GM23338 (cell line): Measurements from ENCODE around the gene CST11.

Source experiments
- CTCF ChIP-seq, 2 experiments: fragments of 200-600 bp in 1 of 2; sonication (generic) in 1 of 2; conservative IDR thresholded peaks; 2 replicates each; pipeline versions ENCODE4 v1.5.1 to v1.6.1; 2016 to 2017; ENCODE audit warnings: antibody characterized with exemption in 2 of 2, low read depth in 2 of 2, mild to moderate bottlenecking in 2 of 2, moderate library complexity in 1 of 2
- EZH2 ChIP-seq: fragments of 200-600 bp; sonication (generic); IDR thresholded peaks from one replicate; pipeline ENCODE4 v1.8.0; 2017; ENCODE audit warnings: antibody characterized with exemption, mild to moderate bottlenecking, low read depth; ENCODE audit not compliant: unreplicated experiment
- EZH2phosphoT487 ChIP-seq: fragments of 200-600 bp; sonication (generic); IDR thresholded peaks from one replicate; pipeline ENCODE4 v1.8.1; 2018; ENCODE audit warnings: antibody characterized with exemption; ENCODE audit not compliant: unreplicated experiment
- NANOG ChIP-seq: IDR thresholded peaks from 2 replicates; pipeline ENCODE4 v1.6.1; 2016; ENCODE audit warnings: antibody characterized with exemption, borderline replicate concordance
- POLR2AphosphoS5 ChIP-seq: IDR thresholded peaks from 2 replicates; pipeline ENCODE4 v1.6.1; 2016; ENCODE audit warnings: antibody characterized with exemption, low read depth
- ZNF114 ChIP-seq: fragments of 250-450 bp; sonication (Bioruptor Pico); IDR thresholded peaks from 2 replicates; pipeline ENCODE4 v1.5.0; 2020; ENCODE audit warnings: mild to moderate bottlenecking, moderate library complexity
- ZNF331 ChIP-seq: fragments of 250-450 bp; sonication (Bioruptor Pico); IDR thresholded peaks from 2 replicates; pipeline ENCODE4 v1.5.0; 2020; ENCODE audit warnings: low read depth, mild to moderate bottlenecking, moderate library complexity
- TF ChIP-seq, protein P1 (sequence below): IDR thresholded peaks from one replicate; pipeline ENCODE4 v1.6.1; 2018; ENCODE audit warnings: antibody characterized with exemption; ENCODE audit not compliant: unreplicated experiment

- TF ChIP-seq NANOG, result no peak
- no peak for TF ChIP-seq CTCF (conservative IDR thresholded peaks at IDR 0.05; ENCODE audit: low read depth in 2 of 2)
- no peak for TF ChIP-seq EZH2
- TF ChIP-seq POLR2AphosphoS5, result no peak
- TF ChIP-seq, protein P1, sequence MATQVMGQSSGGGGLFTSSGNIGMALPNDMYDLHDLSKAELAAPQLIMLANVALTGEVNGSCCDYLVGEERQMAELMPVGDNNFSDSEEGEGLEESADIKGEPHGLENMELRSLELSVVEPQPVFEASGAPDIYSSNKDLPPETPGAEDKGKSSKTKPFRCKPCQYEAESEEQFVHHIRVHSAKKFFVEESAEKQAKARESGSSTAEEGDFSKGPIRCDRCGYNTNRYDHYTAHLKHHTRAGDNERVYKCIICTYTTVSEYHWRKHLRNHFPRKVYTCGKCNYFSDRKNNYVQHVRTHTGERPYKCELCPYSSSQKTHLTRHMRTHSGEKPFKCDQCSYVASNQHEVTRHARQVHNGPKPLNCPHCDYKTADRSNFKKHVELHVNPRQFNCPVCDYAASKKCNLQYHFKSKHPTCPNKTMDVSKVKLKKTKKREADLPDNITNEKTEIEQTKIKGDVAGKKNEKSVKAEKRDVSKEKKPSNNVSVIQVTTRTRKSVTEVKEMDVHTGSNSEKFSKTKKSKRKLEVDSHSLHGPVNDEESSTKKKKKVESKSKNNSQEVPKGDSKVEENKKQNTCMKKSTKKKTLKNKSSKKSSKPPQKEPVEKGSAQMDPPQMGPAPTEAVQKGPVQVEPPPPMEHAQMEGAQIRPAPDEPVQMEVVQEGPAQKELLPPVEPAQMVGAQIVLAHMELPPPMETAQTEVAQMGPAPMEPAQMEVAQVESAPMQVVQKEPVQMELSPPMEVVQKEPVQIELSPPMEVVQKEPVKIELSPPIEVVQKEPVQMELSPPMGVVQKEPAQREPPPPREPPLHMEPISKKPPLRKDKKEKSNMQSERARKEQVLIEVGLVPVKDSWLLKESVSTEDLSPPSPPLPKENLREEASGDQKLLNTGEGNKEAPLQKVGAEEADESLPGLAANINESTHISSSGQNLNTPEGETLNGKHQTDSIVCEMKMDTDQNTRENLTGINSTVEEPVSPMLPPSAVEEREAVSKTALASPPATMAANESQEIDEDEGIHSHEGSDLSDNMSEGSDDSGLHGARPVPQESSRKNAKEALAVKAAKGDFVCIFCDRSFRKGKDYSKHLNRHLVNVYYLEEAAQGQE, result no peak
- TF ChIP-seq EZH2phosphoT487, result no peak
- no peak for TF ChIP-seq ZNF114 (CRISPR knock-in tag)
- no peak for TF ChIP-seq ZNF331
These were observed 19.0 kb downstream of the CST11 start for GRCh38 chr20:23433628-23434027.
